ENCODE results near the gene EIF4E. TPM values are rescaled to one million over a fixed set of nuclear protein-coding genes. Genes with fewer than 3 reads are reported as not detected.

Gene EIF4E
- total RNA-seq = 100 to 1,000 TPM in 1 of 6 donors, 10 to 100 TPM in 5; 20.8 to 109 (median 59.5) TPM

- H3K4me3 ChIP-seq = peak within 1 kb of the TSS; percentile 76 to 92 (median 83)
- ATAC-seq (ENCODE audit: low FRiP score in 2 of 2) (peak; percentile 94 to 98), DNase-seq (peak; percentile 95 to 99)
- H3K27ac ChIP-seq = peak within 1 kb of the TSS; percentile 89 to 98 (median 93)
- no peaks in the 10 kb centered on the region for H3K27me3 ChIP-seq
- H3K9me3 ChIP-seq = no peaks in the 10 kb centered on the region
- 1 to 2% methylated on average over 39 to 65 of the region's 68 CpGs for WGBS, 2 donors
- no peak for TF ChIP-seq EP300 (IDR thresholded peaks at IDR 0.05)
- TF ChIP-seq POLR2A (IDR thresholded peaks at IDR 0.05) = peak in 2 of 4 donors; percentile 22 to 58
- TF ChIP-seq CTCF (IDR thresholded peaks at IDR 0.05) = peak in 3 of 6 experiments; percentile 28 to 31 (median 30)
- TF ChIP-seq POLR2AphosphoS5 (IDR thresholded peaks at IDR 0.05) = peak; percentile 34 to 61
- H3K4me1 ChIP-seq = peaks cover 3 to 15% (median 15%) of the 10 kb centered on the region in 4 donors
- H3K36me3 ChIP-seq = peaks cover 0 to 3% (median 1%) of the 10 kb centered on the region in 4 donors
These were observed at the start of gene EIF4E for GRCh38 chr4:98928505-98929340. Gene EIF4E (minus strand): TSS chr4:98929133. CDS start chr4:98929112, 21 bp downstream.

GRCh38 chr4:98977557-98977956 lies 48.6 kb upstream of the EIF4E start:
- no peak for TF ChIP-seq CTCF (IDR thresholded peaks at IDR 0.05)
- TF ChIP-seq EP300 (IDR thresholded peaks at IDR 0.05) = no peak
- TF ChIP-seq POLR2AphosphoS5 (IDR thresholded peaks at IDR 0.05) = no peak
- no peak for TF ChIP-seq POLR2A (IDR thresholded peaks at IDR 0.05)
- H3K4me3 ChIP-seq = no peak overlapping the region
- whole genome bisulfite sequencing, 2 donors = 85 to 94% methylated on average over 7 of the region's 7 CpGs
- no peaks in the 10 kb centered on the region for H3K4me1 ChIP-seq
- H3K27me3 ChIP-seq = no peaks in the 10 kb centered on the region
- no peaks in the 10 kb centered on the region for H3K36me3 ChIP-seq
- H3K9me3 ChIP-seq = no peaks in the 10 kb centered on the region
- no peak overlapping the region for H3K27ac ChIP-seq
- DNase-seq (no peak), ATAC-seq (ENCODE audit: low FRiP score in 2 of 2) (no peak)

GRCh38 chr4:98976716-98977115 lies 47.8 kb upstream of the EIF4E start:
- Histone ChIP-seq H3K9me3 (no peaks in the 10 kb centered on the region), H3K27me3 (no peaks in the 10 kb centered on the region), H3K4me1 (no peaks in the 10 kb centered on the region), H3K27ac (no peak overlapping the region), H3K4me3 (no peak overlapping the region), H3K36me3 (no peaks in the 10 kb centered on the region)
- WGBS, 2 donors = 59 to 69% methylated on average over 4 of the region's 4 CpGs
- ATAC-seq (ENCODE audit: low FRiP score in 2 of 2) = no peak
- no peak for DNase-seq
- TF ChIP-seq POLR2A (IDR thresholded peaks at IDR 0.05) (no peak), POLR2AphosphoS5 (IDR thresholded peaks at IDR 0.05) (no peak), CTCF (IDR thresholded peaks at IDR 0.05) (no peak), EP300 (IDR thresholded peaks at IDR 0.05) (no peak)

GRCh38 chr4:98969878-98970785 lies 41.2 kb upstream of the EIF4E start:
- Histone ChIP-seq H3K27ac (no peak overlapping the region), H3K4me3 (no peak overlapping the region), H3K9me3 (no peaks in the 10 kb centered on the region), H3K36me3 (no peaks in the 10 kb centered on the region), H3K4me1 (no peaks in the 10 kb centered on the region), H3K27me3 (no peaks in the 10 kb centered on the region)
- DNase-seq = no peak
- TF ChIP-seq POLR2AphosphoS5 (IDR thresholded peaks at IDR 0.05) = no peak
- no peak for TF ChIP-seq POLR2A (IDR thresholded peaks at IDR 0.05)
- 20 to 43% methylated on average over 1 of the region's 1 CpG for WGBS, 2 donors
- no peak for ATAC-seq (ENCODE audit: low FRiP score in 2 of 2)

- DNase-seq = no peak
- 93 to 96% methylated on average over 3 of the region's 3 CpGs for WGBS, 2 donors
- H3K4me1 ChIP-seq = no peaks in the 10 kb centered on the region
- no peaks in the 10 kb centered on the region for H3K36me3 ChIP-seq
- no peaks in the 10 kb centered on the region for H3K27me3 ChIP-seq
- H3K4me3 ChIP-seq = no peak overlapping the region
- H3K27ac ChIP-seq = no peak overlapping the region
- no peak for TF ChIP-seq CTCF (IDR thresholded peaks at IDR 0.05)
- TF ChIP-seq POLR2A (IDR thresholded peaks at IDR 0.05) = no peak
- no peak for ATAC-seq (ENCODE audit: low FRiP score in 2 of 2)
- H3K9me3 ChIP-seq = no peaks in the 10 kb centered on the region
These were observed 38.9 kb upstream of the EIF4E start for GRCh38 chr4:98967786-98968329.

Measured in upper lobe of left lung (tissue), 6 donors.